Brain microvascular endothelial cell (primary cell): ENCODE measurements around the gene RUFY1.

ENCODE experiments used
- DNase-seq: peaks from one replicate; pipeline ENCODE4 v3.0.0-alpha.2; 2020
- H3K27ac ChIP-seq: fragments of 250-450 bp; sonication (Bioruptor Pico); 2 replicates; pipeline ENCODE4 v1.5.1; 2020; ENCODE audit warnings: mild to moderate bottlenecking, moderate library complexity
- H3K27me3 ChIP-seq: fragments of 250-450 bp; sonication (Bioruptor Pico); replicated peaks from 2 replicates; pipeline ENCODE4 v1.5.1; 2020; ENCODE audit warnings: mild to moderate bottlenecking
- H3K36me3 ChIP-seq: fragments of 250-450 bp; sonication (Bioruptor Pico); replicated peaks from 2 replicates; pipeline ENCODE4 v1.5.1; 2020; ENCODE audit warnings: mild to moderate bottlenecking
- H3K4me3 ChIP-seq: 2 replicates; pipeline ENCODE4 v1.5.1; 2011; ENCODE audit warnings: low read depth, mild to moderate bottlenecking, control low read depth, low read length, moderate library complexity
- in situ Hi-C: cut with HindIII; loops from 2 replicates; pipeline ENCODE4 v1.10.0; 2017; ENCODE audit warnings: low sequenced_read_pairs, low pct_ligation_motif_present
- TF ChIP-seq, protein P1 (sequence below): IDR thresholded peaks from 2 replicates; pipeline ENCODE4 v1.5.1; 2011; ENCODE audit warnings: low read depth, mild to moderate bottlenecking, moderate library complexity, low read length, control low read depth, inconsistent platforms; ENCODE audit errors: missing control alignments

RUFY1 gene

DNA sequence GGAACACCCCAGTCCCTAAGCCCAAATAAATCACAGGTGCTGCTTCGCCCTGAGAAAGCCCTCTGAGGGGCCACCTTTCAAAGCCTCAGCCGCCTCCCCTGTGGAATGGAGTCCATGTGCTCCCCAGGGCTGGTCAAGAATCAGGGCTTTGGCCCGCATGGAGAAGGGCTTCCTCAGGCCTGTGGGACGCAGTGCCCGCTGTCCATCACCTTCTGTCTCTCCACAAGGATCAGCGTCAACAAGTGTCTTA lies 56.5 kb downstream of the RUFY1 start:
- no peaks in the 10 kb centered on the region for H3K27me3 ChIP-seq
- H3K27ac ChIP-seq, result no peak overlapping the region
- TF ChIP-seq, protein P1, sequence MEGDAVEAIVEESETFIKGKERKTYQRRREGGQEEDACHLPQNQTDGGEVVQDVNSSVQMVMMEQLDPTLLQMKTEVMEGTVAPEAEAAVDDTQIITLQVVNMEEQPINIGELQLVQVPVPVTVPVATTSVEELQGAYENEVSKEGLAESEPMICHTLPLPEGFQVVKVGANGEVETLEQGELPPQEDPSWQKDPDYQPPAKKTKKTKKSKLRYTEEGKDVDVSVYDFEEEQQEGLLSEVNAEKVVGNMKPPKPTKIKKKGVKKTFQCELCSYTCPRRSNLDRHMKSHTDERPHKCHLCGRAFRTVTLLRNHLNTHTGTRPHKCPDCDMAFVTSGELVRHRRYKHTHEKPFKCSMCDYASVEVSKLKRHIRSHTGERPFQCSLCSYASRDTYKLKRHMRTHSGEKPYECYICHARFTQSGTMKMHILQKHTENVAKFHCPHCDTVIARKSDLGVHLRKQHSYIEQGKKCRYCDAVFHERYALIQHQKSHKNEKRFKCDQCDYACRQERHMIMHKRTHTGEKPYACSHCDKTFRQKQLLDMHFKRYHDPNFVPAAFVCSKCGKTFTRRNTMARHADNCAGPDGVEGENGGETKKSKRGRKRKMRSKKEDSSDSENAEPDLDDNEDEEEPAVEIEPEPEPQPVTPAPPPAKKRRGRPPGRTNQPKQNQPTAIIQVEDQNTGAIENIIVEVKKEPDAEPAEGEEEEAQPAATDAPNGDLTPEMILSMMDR, result no peak
- in situ Hi-C loops, result no loop called here
- no peak for DNase-seq
- peaks cover 77% of the 10 kb centered on the region for H3K36me3 ChIP-seq
- no peak overlapping the region for H3K4me3 ChIP-seq

DNA sequence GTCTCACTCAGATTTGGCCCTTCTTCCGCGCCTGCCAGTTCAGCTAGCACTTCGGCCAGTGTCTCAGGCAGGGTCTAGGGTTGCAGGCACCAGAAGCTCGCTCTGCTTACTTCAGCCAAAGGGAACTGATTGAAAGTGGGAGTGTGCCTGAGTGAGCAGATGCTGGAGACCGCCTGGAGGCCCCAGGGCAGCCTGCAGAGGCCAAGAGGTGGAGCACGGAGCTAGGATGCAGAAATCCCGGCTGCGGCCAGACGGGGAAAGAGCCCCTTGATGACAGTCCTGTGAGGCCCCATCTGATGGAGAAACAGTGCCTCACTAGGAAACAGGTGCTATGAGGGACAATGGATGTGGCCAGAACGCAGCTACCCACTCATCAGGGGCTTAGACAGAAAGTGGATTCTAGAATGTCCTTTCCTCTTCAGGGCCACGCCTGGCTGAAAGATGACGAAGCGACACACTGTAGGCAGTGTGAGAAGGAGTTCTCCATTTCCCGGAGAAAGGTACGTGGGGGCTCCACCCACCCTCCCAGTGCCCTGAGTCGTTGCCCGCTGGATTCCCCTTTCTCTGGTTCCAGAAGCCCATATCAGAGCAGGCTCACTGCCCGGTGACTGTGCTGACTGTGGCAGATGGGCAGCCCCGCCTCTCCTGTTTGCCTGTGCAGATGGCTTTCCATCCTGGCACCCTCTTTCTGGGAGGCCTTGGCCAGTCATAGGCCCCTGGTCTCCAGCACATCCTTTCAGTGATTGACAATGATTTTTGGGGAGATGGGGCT lies 57.0 kb downstream of the RUFY1 start:
- TF ChIP-seq, protein P1, result no peak
- H3K27me3 ChIP-seq, result no peaks in the 10 kb centered on the region
- H3K36me3 ChIP-seq, result peaks cover 75% of the 10 kb centered on the region
- H3K4me3 ChIP-seq, result no peak overlapping the region
- DNase-seq, result no peak
- in situ Hi-C loops, result no loop called here
- no peak overlapping the region for H3K27ac ChIP-seq

DNA sequence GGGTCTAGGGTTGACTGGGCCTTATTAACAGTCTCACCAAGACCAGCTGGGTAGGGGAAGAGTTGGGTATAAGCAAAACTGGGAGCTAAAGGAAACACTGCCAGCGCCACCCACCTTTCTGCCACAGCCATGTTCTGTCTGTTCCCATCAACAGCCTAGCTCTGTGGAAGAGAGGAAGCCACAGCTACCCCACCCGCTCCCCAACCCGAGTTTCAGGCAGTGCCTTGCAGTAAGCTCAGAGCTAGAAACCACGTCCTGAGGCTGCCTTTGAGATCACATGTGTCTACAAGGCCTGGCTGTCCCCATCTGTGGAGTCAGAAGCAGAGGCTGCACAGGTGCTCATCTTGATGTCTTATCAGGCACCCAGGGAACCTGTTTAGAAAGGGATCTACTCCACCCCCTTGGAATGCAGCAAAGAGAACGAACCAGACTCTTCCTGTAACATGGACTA lies 57.8 kb downstream of the RUFY1 start:
- H3K27me3 ChIP-seq, result no peaks in the 10 kb centered on the region
- no peak for DNase-seq
- peaks cover 76% of the 10 kb centered on the region for H3K36me3 ChIP-seq
- H3K27ac ChIP-seq, result no peak overlapping the region
- in situ Hi-C loops, result no loop called here
- H3K4me3 ChIP-seq, result no peak overlapping the region
- TF ChIP-seq, protein P1, result no peak

DNA sequence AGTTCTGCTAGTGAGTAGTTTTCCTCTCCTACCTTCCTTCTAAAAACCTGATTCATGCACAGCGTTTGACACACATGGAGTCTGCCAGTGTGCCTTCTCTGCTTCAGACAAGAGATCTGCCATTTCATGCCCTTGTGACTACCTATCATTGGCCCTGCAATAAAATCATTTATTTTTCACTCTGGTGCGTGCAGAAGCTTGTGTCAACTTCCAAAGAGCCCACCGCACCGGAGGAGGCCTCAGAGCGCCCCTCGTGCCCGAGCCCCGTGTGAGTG lies 59.4 kb downstream of the RUFY1 start:
- H3K27me3 ChIP-seq, result no peaks in the 10 kb centered on the region
- TF ChIP-seq, protein P1, result no peak
- no peak overlapping the region for H3K4me3 ChIP-seq
- peaks cover 80% of the 10 kb centered on the region for H3K36me3 ChIP-seq
- no peak overlapping the region for H3K27ac ChIP-seq
- DNase-seq, result no peak
- in situ Hi-C loops, result no loop called here

DNA sequence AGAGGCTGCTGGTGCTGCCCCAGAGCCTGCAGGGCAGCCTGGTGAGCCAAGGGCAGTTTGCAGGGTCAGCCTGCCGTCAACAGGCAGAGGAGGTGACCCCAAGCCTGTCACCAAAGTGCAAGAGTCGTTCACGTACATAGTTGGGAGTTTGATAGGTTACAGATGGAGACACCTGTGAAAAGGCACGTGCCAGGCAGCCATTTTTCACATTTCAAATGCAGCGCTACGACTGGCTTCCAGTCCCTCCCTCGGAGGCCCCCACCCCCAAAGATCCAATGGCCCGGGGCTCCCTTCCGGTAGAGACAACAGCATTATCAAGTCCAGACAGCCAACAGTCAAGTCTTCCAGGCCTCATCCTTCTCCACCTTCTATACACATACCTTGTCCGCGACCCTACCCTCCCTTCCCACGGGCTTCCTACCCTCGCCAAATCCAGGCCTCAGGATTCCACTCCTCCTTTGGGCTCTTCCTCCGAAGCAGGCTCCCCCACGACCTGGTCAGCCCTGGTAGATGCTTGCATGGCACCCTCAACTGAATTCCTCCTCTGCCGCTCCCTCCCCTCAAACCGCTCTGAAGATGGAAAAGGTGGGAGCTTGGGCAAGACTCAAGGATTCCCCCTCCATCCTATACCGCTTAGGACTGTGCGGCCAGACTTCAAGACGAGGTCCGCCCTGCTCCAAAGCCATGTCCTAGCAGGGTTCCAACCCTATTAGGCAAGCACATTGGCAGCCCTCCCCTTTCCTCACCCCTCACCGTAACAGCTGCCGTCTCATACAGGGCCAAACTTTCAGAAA lies 60.0 kb downstream of the RUFY1 start:
- H3K27me3 ChIP-seq, result no peaks in the 10 kb centered on the region
- H3K27ac ChIP-seq, result no peak overlapping the region
- H3K36me3 ChIP-seq, result peaks cover 83% of the 10 kb centered on the region
- TF ChIP-seq, protein P1, result no peak
- no peak for DNase-seq
- in situ Hi-C loops, result no loop called here
- H3K4me3 ChIP-seq, result no peak overlapping the region
